Prostate gland (tissue), 2 donors: Measurements from ENCODE around the gene ARHGAP35. TPM values are rescaled to one million over a fixed set of nuclear protein-coding genes. Genes with fewer than 3 reads are reported as not detected.

Experiments
- DNase-seq: peaks from one replicate; pipeline ENCODE4 v3.0.0-alpha.2; 2019; ENCODE audit warnings: low spot score
- H3K27ac ChIP-seq, 2 donors: fragments of 200-600 bp; sonication (generic); 2 replicates each; pipeline ENCODE4 v1.5.1; 2017 to 2019
- H3K27me3 ChIP-seq: fragments of 200-600 bp; sonication (generic); replicated peaks from 2 replicates; pipeline ENCODE4 v1.5.1; 2019; ENCODE audit not compliant: insufficient read depth
- H3K36me3 ChIP-seq, 2 donors: fragments of 200-600 bp; sonication (generic); 1 replicate in 1 of 2; 2 replicates in 1 of 2; pipeline versions ENCODE4 v1.5.1 to v1.8.1; 2017 to 2019
- H3K4me1 ChIP-seq: fragments of 200-600 bp; sonication (generic); replicated peaks from 2 replicates; pipeline ENCODE4 v1.5.1; 2019
- H3K4me3 ChIP-seq, 2 donors: fragments of 200-600 bp; sonication (generic); 2 replicates each; pipeline ENCODE4 v1.5.1; 2017 to 2019
- H3K9me3 ChIP-seq: fragments of 200-600 bp; sonication (generic); 2 replicates; pipeline ENCODE4 v1.5.1; 2017
- CTCF ChIP-seq, 4 experiments: fragments of 200-600 bp in 2 of 4; fragments of 450-650 bp in 2 of 4; sonication (generic) in 2 of 4; IDR thresholded peaks; 1 replicate in 3 of 4; 2 replicates in 1 of 4; pipeline ENCODE4 v1.5.1; 2016 to 2019; ENCODE audit warnings: antibody characterized with exemption in 4 of 4, mild to moderate bottlenecking in 2 of 4, moderate library complexity in 2 of 4
- POLR2A ChIP-seq: fragments of 450-650 bp; IDR thresholded peaks from one replicate; pipeline ENCODE4 v1.6.1; 2016; ENCODE audit warnings: antibody characterized with exemption, mild to moderate bottlenecking
- POLR2AphosphoS5 ChIP-seq: sonication (generic); formaldehyde crosslinking; IDR thresholded peaks from one replicate; pipeline ENCODE4 v1.6.1; 2017; ENCODE audit warnings: antibody characterized with exemption
- WGBS: methylation state at CpG from one replicate; pipeline ENCODE4 v1.1.5; 2018; 5-methylcytosine and 5-hydroxymethylcytosine counted together
- intact Hi-C: fragments of 100-400 bp; cut with DNase I; formaldehyde crosslinking; loops from one replicate; pipeline ENCODE4 v1.14.2; 2022
- total RNA-seq, 2 donors: library from RNA; depleted of rRNA; stranded (reverse); fragments of >200 nt; gene quantifications; one replicate each; pipeline ENCODE4 v1.1.0, GENCODE V29; 2016

The ARHGAP35 gene
- total RNA-seq, 2 donors from 2014 or later, result 56.3 to 75.0 TPM

- no peaks in the 10 kb centered on the region for H3K36me3 ChIP-seq
- H3K4me3 ChIP-seq, result no peak overlapping the region
- peak overlapping the region in 1 of 2 donors; percentile 3 for H3K27ac ChIP-seq
- H3K4me1 ChIP-seq, result peaks cover 29% of the 10 kb centered on the region
- H3K9me3 ChIP-seq, result no peaks in the 10 kb centered on the region
- no peak for DNase-seq
- intact Hi-C loops, result loop anchor here (2.0 kb wide), 1 partner anchor 15 kb away; no protein-coding TSS in a partner anchor
- TF ChIP-seq POLR2AphosphoS5 (no peak), POLR2A (no peak), CTCF (IDR thresholded peaks at IDR 0.05) (no peak)
- no peaks in the 10 kb centered on the region for H3K27me3 ChIP-seq
These were observed 41.1 kb downstream of the ARHGAP35 start for GRCh38 chr19:46901701-46902401.

DNA sequence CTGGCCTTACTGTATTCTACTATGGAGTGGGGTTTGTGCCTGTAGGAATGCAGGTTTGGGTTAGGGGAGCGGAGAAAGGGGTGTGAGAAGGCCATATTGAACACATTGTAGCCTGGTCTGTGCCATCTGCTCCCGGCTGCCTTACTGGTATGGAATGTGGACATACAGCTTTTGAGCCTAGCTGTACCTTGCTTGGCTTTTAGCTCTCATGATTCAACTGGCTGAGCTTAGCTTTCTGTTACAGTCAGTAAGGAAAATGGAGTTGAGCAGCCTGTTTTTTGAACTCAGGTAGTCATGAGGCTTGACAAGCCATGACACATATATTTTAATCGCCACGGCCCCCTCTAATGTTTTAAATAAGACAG, 41.6 kb downstream of the ARHGAP35 start:
- Histone ChIP-seq H3K9me3 (no peaks in the 10 kb centered on the region), H3K27ac (no peak overlapping the region), H3K4me1 (peaks cover 29% of the 10 kb centered on the region), H3K36me3 (no peaks in the 10 kb centered on the region), H3K27me3 (no peaks in the 10 kb centered on the region), H3K4me3 (no peak overlapping the region)
- TF ChIP-seq POLR2AphosphoS5 (peak; percentile 57), POLR2A (no peak)
- WGBS, result 42% methylated on average over 4 of the region's 4 CpGs
- intact Hi-C loops, result no loop called here
- peak; percentile 65 for DNase-seq

- intact Hi-C loops, result no loop called here
- H3K36me3 ChIP-seq, result no peaks in the 10 kb centered on the region
- H3K9me3 ChIP-seq, result no peaks in the 10 kb centered on the region
- WGBS, result 10% methylated on average over 3 of the region's 3 CpGs
- peaks cover 29% of the 10 kb centered on the region for H3K4me1 ChIP-seq
- TF ChIP-seq CTCF (IDR thresholded peaks at IDR 0.05), result no peak
- TF ChIP-seq POLR2AphosphoS5, result no peak
- no peak for TF ChIP-seq POLR2A
- no peak overlapping the region for H3K4me3 ChIP-seq
- H3K27ac ChIP-seq, result no peak overlapping the region
- no peaks in the 10 kb centered on the region for H3K27me3 ChIP-seq
- DNase-seq, result no peak
These were observed 42.7 kb downstream of the ARHGAP35 start for GRCh38 chr19:46903458-46903857.

- H3K4me1 ChIP-seq, result peaks cover 29% of the 10 kb centered on the region
- H3K9me3 ChIP-seq, result no peaks in the 10 kb centered on the region
- intact Hi-C loops, result no loop called here
- no peaks in the 10 kb centered on the region for H3K27me3 ChIP-seq
- no peaks in the 10 kb centered on the region for H3K36me3 ChIP-seq
- no peak for TF ChIP-seq CTCF (IDR thresholded peaks at IDR 0.05)
- TF ChIP-seq POLR2AphosphoS5, result no peak
- no peak for TF ChIP-seq POLR2A
- WGBS, result 70% methylated on average over 16 of the region's 16 CpGs
- no peak overlapping the region for H3K27ac ChIP-seq
- no peak for DNase-seq
- H3K4me3 ChIP-seq, result no peak overlapping the region
These were observed 43.6 kb downstream of the ARHGAP35 start for GRCh38 chr19:46904114-46905060.

DNA sequence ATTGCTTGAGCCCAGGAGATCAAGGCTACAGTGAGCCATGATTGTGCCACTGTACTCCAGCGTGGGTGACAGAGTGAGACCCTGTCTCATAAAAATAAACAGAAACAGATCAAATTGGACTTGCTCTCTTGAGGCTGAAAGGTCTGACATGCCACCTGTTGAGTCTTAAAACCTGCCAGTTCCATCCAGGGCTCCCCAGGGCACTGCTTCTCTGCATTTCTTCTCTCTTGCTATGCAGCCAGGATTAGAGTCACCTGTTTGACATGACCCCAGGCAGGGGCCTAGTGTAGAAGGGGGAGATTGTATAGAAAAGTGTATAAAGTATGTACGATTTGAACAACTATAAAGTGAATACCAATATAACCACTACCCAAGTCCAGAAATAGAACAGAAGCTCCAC, 45.4 kb downstream of the ARHGAP35 start:
- H3K4me1 ChIP-seq, result peaks cover 22% of the 10 kb centered on the region
- H3K27me3 ChIP-seq, result no peaks in the 10 kb centered on the region
- no peaks in the 10 kb centered on the region for H3K36me3 ChIP-seq
- H3K4me3 ChIP-seq, result no peak overlapping the region
- 83% methylated on average over 2 of the region's 2 CpGs for WGBS
- TF ChIP-seq POLR2A (no peak), CTCF (IDR thresholded peaks at IDR 0.05) (no peak), POLR2AphosphoS5 (no peak)
- H3K9me3 ChIP-seq, result no peaks in the 10 kb centered on the region
- no peak for DNase-seq
- intact Hi-C loops, result no loop called here
- no peak overlapping the region for H3K27ac ChIP-seq
